ENCODE results near the gene HSPA14. TPM values are rescaled to one million over a fixed set of nuclear protein-coding genes. Genes with fewer than 3 reads are reported as not detected.

Gene HSPA14
- 38.5 and 41.0 TPM in 2 replicates for total RNA-seq (2021)
- long read RNA-seq, transcript HSPA14-201 (14 exons, 1,904 nt) = major isoform, 250 of 415 reads
- long read RNA-seq, partial matches to known transcripts = 139 of 415 reads
- long read RNA-seq, other reads (novel, unspliced or antisense) = 26 of 415 reads

DNA sequence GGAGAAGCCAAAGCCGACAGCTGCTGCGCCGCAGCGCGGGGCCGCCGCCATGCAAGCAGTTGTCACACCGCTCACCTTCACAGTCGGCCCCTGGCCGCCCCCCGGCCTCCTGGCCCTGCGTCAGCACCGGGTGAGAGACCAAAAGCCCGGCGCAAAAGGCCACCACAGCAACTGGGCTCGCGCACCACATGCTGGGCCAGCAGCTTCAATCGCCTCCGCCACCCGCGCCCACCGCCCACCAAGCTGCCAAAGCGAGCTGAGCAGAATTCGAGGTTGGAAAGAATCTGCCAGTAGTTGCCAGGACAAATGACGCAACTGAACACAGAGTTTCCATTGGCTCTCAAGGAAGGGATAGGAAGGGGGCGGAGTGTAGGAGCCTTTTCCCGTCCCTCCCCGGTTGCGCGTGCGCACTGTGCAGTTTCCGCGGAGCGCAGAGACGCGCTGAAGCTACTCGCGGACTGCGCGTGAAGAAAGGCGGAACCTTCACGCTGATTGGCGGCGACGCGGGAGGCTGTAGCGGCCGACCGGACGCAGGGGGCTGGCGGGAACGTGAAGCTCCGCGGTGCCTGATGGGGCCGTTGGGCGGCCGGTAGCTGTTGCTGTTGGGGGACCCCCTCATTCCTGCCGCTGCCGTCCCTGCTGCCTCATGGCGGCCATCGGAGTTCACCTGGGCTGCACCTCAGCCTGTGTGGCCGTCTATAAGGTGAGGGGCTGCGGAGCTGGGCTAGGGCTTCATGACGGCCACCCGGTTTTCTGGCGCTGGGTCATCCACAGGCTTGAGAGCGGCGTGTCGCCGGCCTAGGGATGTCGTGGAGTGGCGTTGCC is at the start of gene HSPA14, which contains the start of the genes CDNF and MSANTD7:
TSS of gene HSPA14 (plus strand) at position 550 of the 825 bp plus-strand sequence. CDS start at position 647, 97 bp downstream.
TSS of gene CDNF (minus strand) at position 281 of the 825 bp plus-strand sequence. CDS start at position 190, 91 bp downstream.
TSS of gene MSANTD7 (plus strand) at position 550 of the 825 bp plus-strand sequence. CDS start 3,979 bp downstream, outside the sequence.
- Histone ChIP-seq H4K5ac (ENCODE audit: insufficient read length, low read depth, low read length) (peak within 1 kb of the TSS; percentile 19), H3K23ac (ENCODE audit: insufficient read length, low read depth, low read length) (no peak within 1 kb of the TSS), H3K27me3 (ENCODE audit: insufficient read depth, low read length) (no peaks in the 10 kb centered on the region), H2BK5ac (ENCODE audit: insufficient read length, low read length) (peak within 1 kb of the TSS; percentile 43), H3K4me2 (ENCODE audit: insufficient read depth, insufficient read length, low read length) (peak within 1 kb of the TSS; percentile 88), H3K27ac (ENCODE audit: insufficient read length, low read depth, low read length) (peak within 1 kb of the TSS; percentile 28), H3K14ac (ENCODE audit: insufficient read depth, low read length) (peak within 1 kb of the TSS; percentile 97), H2AFZ (ENCODE audit: low read length) (no peak within 1 kb of the TSS), H2BK120ac (ENCODE audit: low read depth, low read length, poor library complexity, severe bottlenecking) (no peak within 1 kb of the TSS), H3K18ac (ENCODE audit: insufficient read length, low read depth, low read length) (peak within 1 kb of the TSS; percentile 95), H2BK12ac (ENCODE audit: insufficient read length, low read depth, low read length) (no peak within 1 kb of the TSS), H3K23me2 (ENCODE audit: insufficient read length, low read depth, low read length, poor library complexity, severe bottlenecking) (no peaks in the 10 kb centered on the region), H3K9me3 (ENCODE audit: control insufficient read depth, low read depth, low read length) (no peaks in the 10 kb centered on the region), H3K79me2 (ENCODE audit: insufficient read depth, low read length) (peaks cover 6% of the 10 kb centered on the region; the same call in 1 of the 2 replicates), H4K20me1 (ENCODE audit: control insufficient read depth, insufficient read depth, insufficient read length) (no peaks in the 10 kb centered on the region), H2BK20ac (ENCODE audit: low read depth, low read length, poor library complexity, severe bottlenecking) (no peak within 1 kb of the TSS), H3K56ac (ENCODE audit: insufficient read length, low read depth, low read length) (no peak within 1 kb of the TSS), H2BK15ac (ENCODE audit: low read depth, low read length) (no peak within 1 kb of the TSS), H2AK5ac (ENCODE audit: insufficient read length, low read length) (no peak within 1 kb of the TSS), H4K91ac (ENCODE audit: insufficient read length, low read depth, low read length) (peak within 1 kb of the TSS; percentile 88), H3T11ph (ENCODE audit: low read length) (no peak within 1 kb of the TSS), H3K9ac (ENCODE audit: extremely low read depth, insufficient read length, low read length) (peak within 1 kb of the TSS; percentile 94), H3K79me1 (ENCODE audit: insufficient read depth, low read depth, low read length, poor library complexity, severe bottlenecking) (no peaks in the 10 kb centered on the region), H4K8ac (replicated peaks; ENCODE audit: insufficient read length, low read depth, low read length) (no peak within 1 kb of the TSS), H3K4me1 (ENCODE audit: insufficient read depth, low read length) (peaks cover 2% of the 10 kb centered on the region; the same call in 1 of the 2 replicates), H3K4ac (ENCODE audit: low read depth, low read length) (no peak within 1 kb of the TSS; the same call in 1 of the 2 replicates)
- peaks cover 21 to 23% of the 10 kb centered on the region in 2 experiments for H3K4me1 Mint-ChIP-seq
- WGBS (ENCODE audit: extremely low coverage, insufficient read length, low lambda C conversion rate) = no CpG with 5 or more reads among the region's 72 CpGs
- H3K27ac Mint-ChIP-seq = peak within 1 kb of the TSS; percentile 95 to 98 (median 97)
- peaks cover 13 to 37% (median 32%) of the 10 kb centered on the region in 3 experiments for H3K36me3 Mint-ChIP-seq (ENCODE audit: insufficient read depth in 1 of 3, low read depth in 3 of 3)
- TF ChIP-seq, protein P1, sequence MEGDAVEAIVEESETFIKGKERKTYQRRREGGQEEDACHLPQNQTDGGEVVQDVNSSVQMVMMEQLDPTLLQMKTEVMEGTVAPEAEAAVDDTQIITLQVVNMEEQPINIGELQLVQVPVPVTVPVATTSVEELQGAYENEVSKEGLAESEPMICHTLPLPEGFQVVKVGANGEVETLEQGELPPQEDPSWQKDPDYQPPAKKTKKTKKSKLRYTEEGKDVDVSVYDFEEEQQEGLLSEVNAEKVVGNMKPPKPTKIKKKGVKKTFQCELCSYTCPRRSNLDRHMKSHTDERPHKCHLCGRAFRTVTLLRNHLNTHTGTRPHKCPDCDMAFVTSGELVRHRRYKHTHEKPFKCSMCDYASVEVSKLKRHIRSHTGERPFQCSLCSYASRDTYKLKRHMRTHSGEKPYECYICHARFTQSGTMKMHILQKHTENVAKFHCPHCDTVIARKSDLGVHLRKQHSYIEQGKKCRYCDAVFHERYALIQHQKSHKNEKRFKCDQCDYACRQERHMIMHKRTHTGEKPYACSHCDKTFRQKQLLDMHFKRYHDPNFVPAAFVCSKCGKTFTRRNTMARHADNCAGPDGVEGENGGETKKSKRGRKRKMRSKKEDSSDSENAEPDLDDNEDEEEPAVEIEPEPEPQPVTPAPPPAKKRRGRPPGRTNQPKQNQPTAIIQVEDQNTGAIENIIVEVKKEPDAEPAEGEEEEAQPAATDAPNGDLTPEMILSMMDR (conservative IDR thresholded peaks at IDR 0.05) = no peak
- H3K9me3 Mint-ChIP-seq = no peaks in the 10 kb centered on the region
- peak within 1 kb of the TSS; percentile 94 to 95 for H3K4me3 Mint-ChIP-seq
- DNase-seq = peak; percentile 99
- no peaks in the 10 kb centered on the region; the same call in 1 of the 2 replicates for H3K27me3 Mint-ChIP-seq (ENCODE audit: low read depth)
